Neuronal stem cell (in vitro differentiated cells): ENCODE data around the gene THEMIS.

Source experiments
- DNase-seq: peaks from one replicate; pipeline ENCODE4 v3.0.0-alpha.2; 2013; ENCODE audit warnings: low spot score
- H2AFZ ChIP-seq: one replicate; pipeline ENCODE4 v1.6.1; 2013; ENCODE audit warnings: mild to moderate bottlenecking, low read length, inconsistent platforms
- H2AK5ac ChIP-seq: 2 replicates; pipeline ENCODE4 v1.6.1; 2013; ENCODE audit warnings: low read depth, mild to moderate bottlenecking, inconsistent platforms, low read length, moderate library complexity, mixed read lengths
- H2BK120ac ChIP-seq: 2 replicates; pipeline ENCODE4 v1.6.1; 2013; ENCODE audit warnings: low read depth, mild to moderate bottlenecking, inconsistent platforms, low read length, moderate library complexity, mixed read lengths
- H2BK12ac ChIP-seq: one replicate; pipeline ENCODE4 v1.6.1; 2013; ENCODE audit warnings: low read length, inconsistent platforms
- H2BK15ac ChIP-seq: 2 replicates; pipeline ENCODE4 v1.6.1; 2013; ENCODE audit warnings: mild to moderate bottlenecking, low read length, inconsistent platforms, mixed read lengths
- H2BK5ac ChIP-seq: one replicate; pipeline ENCODE4 v1.6.1; 2013; ENCODE audit warnings: inconsistent platforms, mild to moderate bottlenecking, low read length, moderate library complexity
- H3K14ac ChIP-seq: one replicate; pipeline ENCODE4 v1.6.1; 2013; ENCODE audit warnings: low read length, inconsistent platforms
- H3K18ac ChIP-seq: 2 replicates; pipeline ENCODE4 v1.6.1; 2013; ENCODE audit warnings: low read length, inconsistent platforms
- H3K23ac ChIP-seq: 2 replicates; pipeline ENCODE4 v1.6.1; 2013; ENCODE audit warnings: low read depth, mild to moderate bottlenecking, mixed read lengths, low read length, inconsistent platforms; ENCODE audit not compliant: poor library complexity
- H3K27ac ChIP-seq: replicated peaks from 3 replicates; pipeline ENCODE4 v1.5.1; 2013; ENCODE audit warnings: low read length, inconsistent platforms
- H3K27me3 ChIP-seq, 3 experiments: 2 replicates each; pipeline ENCODE4 v1.6.1; 2013; ENCODE audit warnings: low read length in 3 of 3, mild to moderate bottlenecking in 2 of 3, inconsistent platforms in 1 of 3, low read depth in 1 of 3, mixed read lengths in 1 of 3, moderate library complexity in 1 of 3; ENCODE audit not compliant: control insufficient read depth in 3 of 3, insufficient read depth in 3 of 3
- H3K36me3 ChIP-seq, 2 donors: replicated peaks in 1 of 2; 2 replicates each; pipeline ENCODE4 v1.6.1; 2013; ENCODE audit warnings: low read length in 2 of 2; ENCODE audit not compliant: control insufficient read depth in 2 of 2, insufficient read depth in 2 of 2
- H3K4ac ChIP-seq: 2 replicates; pipeline ENCODE4 v1.6.1; 2013; ENCODE audit warnings: inconsistent platforms, mild to moderate bottlenecking, low read length, moderate library complexity
- H3K4me1 ChIP-seq, 2 donors: 1 replicate in 1 of 2; 2 replicates in 1 of 2; pipeline ENCODE4 v1.6.1; 2013; ENCODE audit warnings: low read length in 2 of 2, low read depth in 1 of 2; ENCODE audit not compliant: control insufficient read depth in 2 of 2, insufficient read depth in 1 of 2
- H3K4me2 ChIP-seq: one replicate; pipeline ENCODE4 v1.6.1; 2013; ENCODE audit warnings: mild to moderate bottlenecking, low read length, inconsistent platforms; ENCODE audit not compliant: insufficient read depth, poor library complexity, severe bottlenecking
- H3K4me3 ChIP-seq, 2 donors: 2 replicates each; pipeline ENCODE4 v1.5.1; 2013; ENCODE audit warnings: low read length in 2 of 2, mild to moderate bottlenecking in 2 of 2, inconsistent platforms in 1 of 2, moderate library complexity in 1 of 2
- H3K79me1 ChIP-seq: one replicate; pipeline ENCODE4 v1.6.1; 2013; ENCODE audit warnings: low read depth, mild to moderate bottlenecking, inconsistent platforms, low read length, moderate library complexity
- H3K9ac ChIP-seq: one replicate; pipeline ENCODE4 v1.6.1; 2013; ENCODE audit warnings: mild to moderate bottlenecking, low read depth, low read length, inconsistent platforms; ENCODE audit not compliant: poor library complexity
- H3K9me3 ChIP-seq, 2 donors: replicated peaks in 1 of 2; 2 replicates each; pipeline versions ENCODE3 to v1.6.1; 2013; ENCODE audit warnings: low read length in 2 of 2, mild to moderate bottlenecking in 2 of 2, inconsistent platforms in 1 of 2, low read depth in 1 of 2, mixed read lengths in 1 of 2, moderate library complexity in 1 of 2; ENCODE audit not compliant: control insufficient read depth in 2 of 2, insufficient read depth in 1 of 2
- H4K8ac ChIP-seq: one replicate; pipeline ENCODE4 v1.6.1; 2013; ENCODE audit warnings: low read depth, mild to moderate bottlenecking, inconsistent platforms, low read length, moderate library complexity
- H4K91ac ChIP-seq: one replicate; pipeline ENCODE4 v1.6.1; 2013; ENCODE audit warnings: low read length, low read depth, mild to moderate bottlenecking, inconsistent platforms; ENCODE audit not compliant: poor library complexity
- WGBS, 2 donors: extraction: QIAGEN DNeasy Blood & Tissue Kit; methylation state at CpG; one replicate each; pipeline ENCODE4 v1.1.7; 2013; ENCODE audit warnings: missing lambda C conversion rate in 2 of 2, mixed read lengths in 1 of 2; ENCODE audit not compliant: insufficient read length in 2 of 2, insufficient replicate concordance in 1 of 2; ENCODE audit errors: extremely low coverage in 2 of 2; 5-methylcytosine and 5-hydroxymethylcytosine counted together

The THEMIS gene

GRCh38 chr6:127917766-127918165 is 16.9 kb upstream of the THEMIS start:
- Histone ChIP-seq H3K9ac (no peak overlapping the region), H3K4me1 (no peaks in the 10 kb centered on the region), H4K91ac (no peak overlapping the region), H3K4me3 (no peak overlapping the region), H3K4ac (no peak overlapping the region), H2BK12ac (no peak overlapping the region), H3K4me2 (no peak overlapping the region), H3K18ac (no peak overlapping the region), H2AFZ (no peak overlapping the region), H3K79me1 (no peaks in the 10 kb centered on the region), H2AK5ac (no peak overlapping the region), H2BK120ac (no peak overlapping the region), H3K27ac (no peak overlapping the region), H2BK5ac (no peak overlapping the region), H3K23ac (no peak overlapping the region), H4K8ac (no peak overlapping the region), H2BK15ac (no peak overlapping the region), H3K36me3 (no peaks in the 10 kb centered on the region), H3K27me3 (no peaks in the 10 kb centered on the region), H3K9me3 (no peaks in the 10 kb centered on the region), H3K14ac (no peak overlapping the region)
- no CpG with 5 or more reads among the region's 1 CpG for WGBS, 2 donors
- no peak for DNase-seq

GRCh38 chr6:127914240-127914639 is 13.4 kb upstream of the THEMIS start:
- Histone ChIP-seq H3K36me3 (no peaks in the 10 kb centered on the region), H3K4me1 (no peaks in the 10 kb centered on the region), H2AK5ac (no peak overlapping the region), H2BK5ac (no peak overlapping the region), H2BK120ac (no peak overlapping the region), H2BK15ac (no peak overlapping the region), H4K8ac (no peak overlapping the region), H2BK12ac (no peak overlapping the region), H3K27ac (no peak overlapping the region), H3K9ac (no peak overlapping the region), H3K4me2 (no peak overlapping the region), H3K9me3 (peaks cover 0 to 7% of the 10 kb centered on the region in 2 donors), H3K79me1 (no peaks in the 10 kb centered on the region), H4K91ac (no peak overlapping the region), H3K27me3 (no peaks in the 10 kb centered on the region), H3K4ac (no peak overlapping the region), H3K23ac (no peak overlapping the region), H3K4me3 (no peak overlapping the region), H2AFZ (no peak overlapping the region), H3K14ac (no peak overlapping the region), H3K18ac (no peak overlapping the region)
- DNase-seq: no peak
- WGBS, 2 donors: no CpG with 5 or more reads among the region's 3 CpGs

GRCh38 chr6:127912914-127913313 is 12.1 kb upstream of the THEMIS start:
- Histone ChIP-seq H4K91ac (no peak overlapping the region), H2BK120ac (no peak overlapping the region), H3K27me3 (no peaks in the 10 kb centered on the region), H3K18ac (no peak overlapping the region), H2AK5ac (no peak overlapping the region), H3K4me2 (no peak overlapping the region), H2BK15ac (no peak overlapping the region), H3K4ac (no peak overlapping the region), H3K79me1 (no peaks in the 10 kb centered on the region), H3K9me3 (peaks cover 0 to 7% of the 10 kb centered on the region in 2 donors), H4K8ac (no peak overlapping the region), H3K27ac (no peak overlapping the region), H3K14ac (no peak overlapping the region), H3K36me3 (no peaks in the 10 kb centered on the region), H3K4me3 (no peak overlapping the region), H2AFZ (no peak overlapping the region), H2BK5ac (no peak overlapping the region), H3K4me1 (no peaks in the 10 kb centered on the region), H3K23ac (no peak overlapping the region), H2BK12ac (no peak overlapping the region), H3K9ac (no peak overlapping the region)
- no CpG with 5 or more reads among the region's 3 CpGs for WGBS, 2 donors
- DNase-seq: no peak

GRCh38 chr6:127907960-127908640 is 7.2 kb upstream of the THEMIS start:
- DNase-seq: no peak
- Histone ChIP-seq H3K4me2 (no peak overlapping the region), H3K4ac (no peak overlapping the region), H3K23ac (no peak overlapping the region), H3K27ac (no peak overlapping the region), H3K4me1 (no peaks in the 10 kb centered on the region), H3K4me3 (no peak overlapping the region), H4K8ac (no peak overlapping the region), H3K27me3 (no peaks in the 10 kb centered on the region), H3K14ac (no peak overlapping the region), H3K18ac (no peak overlapping the region), H2BK15ac (no peak overlapping the region), H2BK5ac (no peak overlapping the region), H3K9me3 (peaks cover 0 to 7% of the 10 kb centered on the region in 2 donors), H2AK5ac (no peak overlapping the region), H3K36me3 (no peaks in the 10 kb centered on the region), H3K79me1 (no peaks in the 10 kb centered on the region), H3K9ac (no peak overlapping the region), H2BK12ac (no peak overlapping the region), H2AFZ (no peak overlapping the region), H4K91ac (no peak overlapping the region), H2BK120ac (no peak overlapping the region)
- no CpG with 5 or more reads among the region's 7 CpGs for WGBS, 2 donors
